ENCODE measurements around the gene MT1G.

MT1G gene

DNA sequence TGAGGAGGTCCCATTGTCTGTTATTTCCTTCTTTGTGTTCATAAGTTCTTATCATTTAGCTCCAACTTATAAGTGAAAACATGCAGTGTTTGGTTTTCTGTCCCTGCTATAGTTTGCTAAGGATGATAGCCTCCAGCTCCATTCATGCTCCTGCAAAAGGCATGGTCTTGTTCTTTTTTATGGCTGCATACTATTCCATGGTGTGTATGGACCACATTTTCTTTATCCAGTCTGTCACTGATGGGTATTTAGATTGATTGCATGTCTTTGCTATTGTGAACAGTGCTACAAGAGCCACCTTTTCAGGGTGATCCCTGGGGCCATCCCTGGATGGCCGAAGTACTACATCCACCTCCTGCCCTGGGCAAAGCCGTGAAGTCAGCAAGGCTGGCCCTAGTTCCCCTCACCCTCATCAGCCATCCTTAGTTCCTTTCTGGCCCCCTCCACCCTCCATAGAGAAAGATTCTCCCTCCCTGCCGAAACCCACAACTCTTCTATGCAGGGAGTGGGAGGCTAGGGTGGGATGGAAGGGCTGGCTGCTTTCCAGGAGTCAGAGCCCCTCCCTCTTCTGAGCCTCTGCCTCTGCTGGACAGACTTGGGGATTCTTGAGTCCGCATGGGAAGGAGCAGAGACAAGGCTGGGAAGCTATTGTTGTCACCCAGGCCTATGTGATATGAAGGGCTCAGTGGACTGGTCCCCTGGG is 22.7 kb upstream of the MT1G start:
- Histone ChIP-seq H3K36me3 (no peaks in the 10 kb centered on the region), H3K4me1 (ENCODE audit: control insufficient read depth in 1 of 2, insufficient read depth in 1 of 2, low read depth in 1 of 2, low read length in 1 of 2) (no peaks in the 10 kb centered on the region), H3K27me3 (no peaks in the 10 kb centered on the region), H3K4me3 (ENCODE audit: low read depth in 1 of 2, low read length in 1 of 2) (no peak overlapping the region), H3K9me3 (no peaks in the 10 kb centered on the region), H3K27ac (no peak overlapping the region)
- TF ChIP-seq, protein P1, sequence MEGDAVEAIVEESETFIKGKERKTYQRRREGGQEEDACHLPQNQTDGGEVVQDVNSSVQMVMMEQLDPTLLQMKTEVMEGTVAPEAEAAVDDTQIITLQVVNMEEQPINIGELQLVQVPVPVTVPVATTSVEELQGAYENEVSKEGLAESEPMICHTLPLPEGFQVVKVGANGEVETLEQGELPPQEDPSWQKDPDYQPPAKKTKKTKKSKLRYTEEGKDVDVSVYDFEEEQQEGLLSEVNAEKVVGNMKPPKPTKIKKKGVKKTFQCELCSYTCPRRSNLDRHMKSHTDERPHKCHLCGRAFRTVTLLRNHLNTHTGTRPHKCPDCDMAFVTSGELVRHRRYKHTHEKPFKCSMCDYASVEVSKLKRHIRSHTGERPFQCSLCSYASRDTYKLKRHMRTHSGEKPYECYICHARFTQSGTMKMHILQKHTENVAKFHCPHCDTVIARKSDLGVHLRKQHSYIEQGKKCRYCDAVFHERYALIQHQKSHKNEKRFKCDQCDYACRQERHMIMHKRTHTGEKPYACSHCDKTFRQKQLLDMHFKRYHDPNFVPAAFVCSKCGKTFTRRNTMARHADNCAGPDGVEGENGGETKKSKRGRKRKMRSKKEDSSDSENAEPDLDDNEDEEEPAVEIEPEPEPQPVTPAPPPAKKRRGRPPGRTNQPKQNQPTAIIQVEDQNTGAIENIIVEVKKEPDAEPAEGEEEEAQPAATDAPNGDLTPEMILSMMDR (IDR thresholded peaks at IDR 0.05), result no peak

DNA sequence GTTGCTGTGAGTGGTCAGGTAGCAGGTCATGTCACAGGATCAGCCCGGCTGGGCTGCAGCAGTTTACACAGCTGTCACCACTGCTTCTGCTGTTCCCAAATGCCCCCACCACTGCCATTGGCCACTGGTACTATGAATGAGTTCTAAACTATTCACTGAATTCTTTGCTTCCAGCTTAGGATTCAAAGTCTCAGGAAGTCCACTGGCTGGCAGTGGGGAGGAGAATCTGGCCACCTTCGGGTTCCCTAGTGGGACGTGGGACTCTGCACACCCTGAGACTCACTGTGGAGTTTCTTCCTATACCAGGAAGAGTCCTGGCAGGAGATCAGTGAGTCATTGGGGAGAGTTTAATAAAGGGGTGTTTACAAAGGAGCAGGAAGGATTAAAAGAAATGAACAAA is 21.3 kb upstream of the MT1G start:
- Histone ChIP-seq H3K9me3 (no peaks in the 10 kb centered on the region), H3K4me3 (ENCODE audit: low read depth in 1 of 2, low read length in 1 of 2) (no peak overlapping the region), H3K27me3 (peaks cover 7% of the 10 kb centered on the region), H3K27ac (no peak overlapping the region), H3K4me1 (ENCODE audit: control insufficient read depth in 1 of 2, insufficient read depth in 1 of 2, low read depth in 1 of 2, low read length in 1 of 2) (no peaks in the 10 kb centered on the region), H3K36me3 (no peaks in the 10 kb centered on the region)
- TF ChIP-seq, protein P1 (IDR thresholded peaks at IDR 0.05), result no peak

DNA sequence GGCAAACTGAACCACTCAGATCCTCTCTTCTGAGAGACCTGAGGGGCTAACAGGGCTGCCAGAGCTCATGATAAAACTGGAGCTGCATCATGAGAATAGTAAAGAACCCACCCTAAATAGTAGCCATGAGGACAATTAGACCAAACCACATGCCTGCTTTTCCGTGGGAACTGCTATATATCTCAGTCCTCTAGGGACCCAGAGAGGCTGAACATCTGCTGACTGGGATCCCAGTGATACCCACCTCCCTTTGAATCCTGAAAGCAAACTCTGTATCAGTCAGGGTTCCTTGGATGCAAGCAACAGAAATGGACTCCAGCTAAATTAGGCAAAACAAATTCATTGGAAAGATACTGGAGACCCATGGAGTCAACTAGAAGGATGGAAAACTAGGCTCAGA is 20.9 kb upstream of the MT1G start:
- no peak overlapping the region for H3K4me3 ChIP-seq (ENCODE audit: low read depth in 1 of 2, low read length in 1 of 2)
- no peaks in the 10 kb centered on the region for H3K9me3 ChIP-seq
- no peaks in the 10 kb centered on the region for H3K36me3 ChIP-seq
- TF ChIP-seq, protein P1 (IDR thresholded peaks at IDR 0.05), result no peak
- H3K27ac ChIP-seq, result no peak overlapping the region
- no peaks in the 10 kb centered on the region for H3K4me1 ChIP-seq (ENCODE audit: control insufficient read depth in 1 of 2, insufficient read depth in 1 of 2, low read depth in 1 of 2, low read length in 1 of 2)
- H3K27me3 ChIP-seq, result peaks cover 8% of the 10 kb centered on the region

DNA sequence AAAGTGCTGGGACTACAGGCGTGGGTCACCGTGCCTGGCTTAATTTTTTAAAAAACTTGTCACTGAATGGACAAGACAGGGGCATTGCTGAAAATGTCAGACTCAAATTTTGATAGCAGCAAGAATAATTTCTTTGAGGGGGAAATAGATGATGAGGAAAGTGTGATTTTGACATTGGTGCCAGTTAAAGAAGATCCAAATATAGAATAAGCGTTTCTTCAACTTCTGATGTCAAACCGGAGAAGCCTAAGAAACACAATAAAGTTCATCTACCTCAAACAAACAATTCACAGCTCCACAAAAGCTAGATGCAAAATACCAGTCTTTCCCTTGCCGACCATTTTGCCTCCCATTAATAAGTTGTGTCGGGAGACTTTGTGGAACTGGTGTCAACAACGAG is 18.9 kb upstream of the MT1G start:
- H3K27me3 ChIP-seq, result peaks cover 26% of the 10 kb centered on the region
- no peaks in the 10 kb centered on the region for H3K36me3 ChIP-seq
- H3K9me3 ChIP-seq, result no peaks in the 10 kb centered on the region
- peaks cover 10 to 13% of the 10 kb centered on the region in 2 experiments for H3K4me1 ChIP-seq (ENCODE audit: control insufficient read depth in 1 of 2, insufficient read depth in 1 of 2, low read depth in 1 of 2, low read length in 1 of 2)
- TF ChIP-seq, protein P1 (IDR thresholded peaks at IDR 0.05), result no peak
- H3K4me3 ChIP-seq (ENCODE audit: low read depth in 1 of 2, low read length in 1 of 2), result no peak overlapping the region
- no peak overlapping the region for H3K27ac ChIP-seq

DNA sequence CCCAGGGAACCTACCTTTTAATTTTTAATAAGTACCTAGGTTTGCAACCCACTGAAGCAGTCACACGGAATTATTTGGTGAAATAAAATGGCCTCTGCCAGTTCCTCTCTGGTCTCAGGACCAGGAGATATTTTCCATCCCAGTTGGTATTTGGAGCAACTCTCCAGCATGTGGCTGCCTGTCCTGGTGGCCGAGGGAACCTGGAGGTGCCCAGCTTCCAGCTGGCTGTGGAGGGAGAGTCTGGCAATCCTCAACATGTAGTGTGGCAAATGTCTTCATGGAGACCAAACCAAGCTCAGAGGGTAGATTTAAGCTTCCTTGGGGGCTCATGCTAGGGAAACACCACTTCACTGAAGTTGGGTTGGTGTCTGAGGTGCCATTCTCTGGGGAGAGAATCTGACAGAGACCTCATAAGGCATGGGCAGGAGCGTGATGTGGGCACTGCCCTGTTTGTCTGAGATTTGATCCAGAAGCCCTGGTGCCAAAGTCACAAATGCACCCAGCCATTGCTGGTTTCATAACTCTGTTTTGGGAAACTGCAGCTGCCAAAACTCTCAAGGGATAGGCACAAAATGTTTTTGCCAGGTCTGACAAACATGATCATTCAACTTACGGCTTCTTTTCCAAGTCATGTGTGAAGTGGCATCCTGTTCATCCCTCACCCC is 17.2 kb upstream of the MT1G start:
- H3K27ac ChIP-seq, result no peak overlapping the region
- TF ChIP-seq, protein P1 (IDR thresholded peaks at IDR 0.05), result no peak
- H3K36me3 ChIP-seq, result no peaks in the 10 kb centered on the region
- H3K27me3 ChIP-seq, result peaks cover 31% of the 10 kb centered on the region
- H3K4me1 ChIP-seq (ENCODE audit: control insufficient read depth in 1 of 2, insufficient read depth in 1 of 2, low read depth in 1 of 2, low read length in 1 of 2), result peaks cover 15 to 22% of the 10 kb centered on the region in 2 experiments
- no peak overlapping the region for H3K4me3 ChIP-seq (ENCODE audit: low read depth in 1 of 2, low read length in 1 of 2)
- no peaks in the 10 kb centered on the region for H3K9me3 ChIP-seq

All from neutrophil (primary cell).